Measurements from ENCODE around the gene TBXAS1.

Gene TBXAS1

DNA sequence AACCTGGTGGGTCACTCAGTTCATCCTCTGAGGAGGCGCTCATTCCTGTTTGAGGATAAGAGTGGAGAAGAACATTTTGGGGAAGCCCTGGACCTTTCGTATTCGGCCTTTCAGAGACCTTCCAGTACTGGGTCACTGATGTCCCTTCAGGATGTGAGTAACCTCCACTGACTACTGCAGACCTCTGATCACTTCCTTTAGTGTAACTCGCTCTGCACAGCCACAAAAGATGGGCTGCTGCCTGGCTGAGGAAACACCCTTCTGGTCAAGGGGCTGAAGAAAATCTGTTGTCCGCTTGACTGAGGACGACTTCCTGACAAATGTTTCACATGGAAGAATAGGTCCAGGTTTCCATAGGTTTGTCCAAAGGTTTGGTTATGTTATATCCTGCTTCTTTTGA is 15.9 kb upstream of the TBXAS1 start:
- TF ChIP-seq, protein P1, sequence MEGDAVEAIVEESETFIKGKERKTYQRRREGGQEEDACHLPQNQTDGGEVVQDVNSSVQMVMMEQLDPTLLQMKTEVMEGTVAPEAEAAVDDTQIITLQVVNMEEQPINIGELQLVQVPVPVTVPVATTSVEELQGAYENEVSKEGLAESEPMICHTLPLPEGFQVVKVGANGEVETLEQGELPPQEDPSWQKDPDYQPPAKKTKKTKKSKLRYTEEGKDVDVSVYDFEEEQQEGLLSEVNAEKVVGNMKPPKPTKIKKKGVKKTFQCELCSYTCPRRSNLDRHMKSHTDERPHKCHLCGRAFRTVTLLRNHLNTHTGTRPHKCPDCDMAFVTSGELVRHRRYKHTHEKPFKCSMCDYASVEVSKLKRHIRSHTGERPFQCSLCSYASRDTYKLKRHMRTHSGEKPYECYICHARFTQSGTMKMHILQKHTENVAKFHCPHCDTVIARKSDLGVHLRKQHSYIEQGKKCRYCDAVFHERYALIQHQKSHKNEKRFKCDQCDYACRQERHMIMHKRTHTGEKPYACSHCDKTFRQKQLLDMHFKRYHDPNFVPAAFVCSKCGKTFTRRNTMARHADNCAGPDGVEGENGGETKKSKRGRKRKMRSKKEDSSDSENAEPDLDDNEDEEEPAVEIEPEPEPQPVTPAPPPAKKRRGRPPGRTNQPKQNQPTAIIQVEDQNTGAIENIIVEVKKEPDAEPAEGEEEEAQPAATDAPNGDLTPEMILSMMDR (IDR thresholded peaks at IDR 0.05; ENCODE audit: low read depth, low read length), result no peak
- no peak for DNase-seq (ENCODE audit: extremely low read depth, low read depth)

DNA sequence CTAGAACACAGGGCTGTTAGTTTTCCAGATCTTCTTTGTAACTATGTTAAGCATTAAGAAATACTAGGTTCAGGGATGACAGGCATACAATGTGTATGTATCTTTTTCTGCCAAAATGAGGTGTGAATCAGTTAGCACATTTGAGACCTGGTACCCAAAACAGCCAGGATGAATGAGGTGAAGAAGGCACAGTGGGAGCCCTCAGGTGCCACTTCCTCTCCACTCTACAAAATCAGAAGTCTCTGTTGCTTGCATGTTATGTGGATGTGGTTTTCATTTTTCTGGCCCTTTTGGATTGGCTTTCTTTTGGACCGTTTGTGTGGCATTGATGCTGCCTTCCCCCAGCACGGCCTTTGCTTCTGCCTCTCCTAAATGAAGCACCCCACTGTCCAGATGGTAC is 15.4 kb upstream of the TBXAS1 start:
- TF ChIP-seq, protein P1 (IDR thresholded peaks at IDR 0.05; ENCODE audit: low read depth, low read length), result no peak
- DNase-seq (ENCODE audit: extremely low read depth, low read depth), result no peak

DNA sequence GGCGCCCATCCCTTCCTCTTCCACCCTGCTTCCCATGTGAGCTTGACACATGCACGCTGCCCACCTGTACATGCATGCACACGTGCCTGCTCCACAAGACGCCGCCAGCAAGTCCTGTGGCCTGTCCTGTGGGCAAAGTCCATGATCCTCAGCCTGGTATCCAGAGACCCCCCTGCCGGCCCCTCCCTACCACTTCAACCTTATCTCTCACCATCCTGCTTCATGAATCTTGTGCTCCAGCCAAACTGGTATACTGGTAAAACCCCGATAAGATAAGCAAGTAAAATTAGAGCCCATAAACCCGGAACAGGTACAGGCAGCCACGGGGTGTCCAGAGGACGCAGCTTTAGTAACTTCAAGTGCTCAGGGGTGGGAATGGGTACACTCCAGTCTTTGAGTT is 11.8 kb upstream of the TBXAS1 start:
- TF ChIP-seq, protein P1 (IDR thresholded peaks at IDR 0.05; ENCODE audit: low read depth, low read length), result no peak
- no peak for DNase-seq (ENCODE audit: extremely low read depth, low read depth)

DNA sequence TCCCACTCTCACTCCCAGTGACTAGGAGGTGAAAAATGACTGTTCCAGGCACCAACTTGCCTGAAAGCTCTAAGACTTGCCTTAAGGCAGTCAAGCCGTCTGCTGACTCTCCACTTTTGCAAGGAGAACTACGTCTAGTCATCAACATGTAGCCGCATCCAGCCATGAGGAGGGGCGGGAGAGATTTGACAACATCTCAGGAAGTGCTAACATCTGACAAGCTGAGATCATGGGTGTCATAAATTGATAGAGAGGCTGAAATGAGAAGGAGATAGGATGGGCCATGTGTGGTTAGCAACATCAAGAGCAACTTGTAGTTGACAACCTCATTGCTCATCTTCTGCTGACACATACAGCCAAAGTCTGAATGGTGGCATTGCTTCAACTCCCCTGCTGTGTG is 9.0 kb upstream of the TBXAS1 start:
- DNase-seq (ENCODE audit: extremely low read depth, low read depth), result no peak
- TF ChIP-seq, protein P1 (IDR thresholded peaks at IDR 0.05; ENCODE audit: low read depth, low read length), result no peak

DNA sequence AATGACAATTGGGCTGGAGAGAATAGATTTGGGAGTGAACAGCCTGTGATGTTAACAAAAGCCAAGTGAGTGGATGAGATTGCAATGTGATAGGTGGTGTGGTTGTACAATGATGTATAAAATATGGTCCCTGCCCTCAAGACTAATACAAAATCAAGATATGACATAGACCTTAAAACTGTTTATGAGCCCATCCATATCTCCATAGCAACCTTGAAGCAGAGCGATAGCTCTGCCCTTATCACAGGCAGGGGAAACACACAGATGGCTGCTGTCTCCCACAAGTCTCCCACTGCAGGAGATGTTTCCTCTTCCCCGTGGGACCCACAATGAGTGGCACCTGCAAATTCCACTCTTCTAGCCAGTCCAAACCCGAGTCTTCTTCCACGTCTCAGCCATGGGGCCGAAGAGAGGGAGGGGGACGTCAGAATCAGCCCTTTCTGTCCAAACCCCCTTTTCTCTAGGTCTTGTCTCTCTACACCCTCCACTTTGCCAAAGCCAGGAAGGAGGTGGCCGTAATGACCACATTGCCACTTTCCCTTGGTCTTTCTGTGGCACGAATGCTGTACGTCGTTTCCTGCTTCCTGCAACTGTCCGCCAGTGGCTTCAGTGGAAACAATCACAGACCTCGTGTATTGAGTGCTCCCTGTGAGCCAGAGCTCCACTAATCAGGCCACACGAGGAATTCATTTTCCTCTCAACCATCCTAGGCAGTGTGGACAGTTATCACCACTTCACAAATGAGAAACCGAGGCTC is 7.5 kb upstream of the TBXAS1 start:
- DNase-seq (ENCODE audit: extremely low read depth, low read depth), result no peak
- TF ChIP-seq, protein P1 (IDR thresholded peaks at IDR 0.05; ENCODE audit: low read depth, low read length), result no peak

DNA sequence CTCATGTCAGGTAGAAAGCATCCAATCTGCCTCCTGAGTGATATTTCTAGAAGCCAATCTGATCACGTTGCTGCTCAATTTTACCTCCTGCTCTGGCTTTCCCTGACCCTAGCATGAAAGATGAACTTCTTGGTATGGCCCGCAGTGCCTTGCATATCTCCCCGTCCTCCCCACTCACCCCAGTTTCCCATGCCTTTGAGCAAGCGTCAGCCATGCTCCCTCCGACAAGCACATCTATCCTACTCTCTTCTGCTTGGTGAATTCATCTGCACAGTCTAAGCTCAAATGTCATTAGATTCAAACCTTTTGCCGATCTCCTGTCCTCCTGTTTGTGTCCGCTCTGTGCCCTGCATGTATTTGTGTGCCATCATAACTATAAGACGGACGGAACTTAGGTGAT is 6.2 kb upstream of the TBXAS1 start:
- TF ChIP-seq, protein P1 (IDR thresholded peaks at IDR 0.05; ENCODE audit: low read depth, low read length), result no peak
- no peak for DNase-seq (ENCODE audit: extremely low read depth, low read depth)

DNA sequence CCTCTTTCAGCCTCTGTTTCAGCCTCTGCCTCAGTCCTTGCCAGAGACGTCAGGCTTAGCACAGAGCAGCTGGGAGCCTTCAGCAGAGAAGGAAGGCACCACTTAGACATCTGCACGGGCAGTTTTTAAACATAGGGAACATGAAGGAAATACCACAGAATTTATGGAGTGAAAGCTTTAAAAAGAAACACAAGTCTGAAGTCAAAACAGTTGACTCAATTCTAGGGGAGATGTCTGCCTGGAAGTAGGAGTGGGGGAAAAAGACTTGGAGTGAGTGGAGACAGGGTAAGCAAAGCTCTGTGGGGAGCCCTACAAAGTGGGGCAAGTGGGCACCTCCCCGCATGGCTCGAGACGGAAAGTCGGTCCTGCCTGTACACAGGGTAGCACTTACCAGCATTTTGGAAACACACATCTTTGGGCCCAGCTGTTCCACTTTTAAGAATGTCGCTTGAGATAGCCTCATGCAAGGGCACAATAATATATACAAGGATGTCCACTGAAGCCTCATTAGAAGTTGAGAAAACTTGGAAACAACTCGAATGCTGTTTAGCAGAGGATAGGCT is 5.0 kb upstream of the TBXAS1 start:
- TF ChIP-seq, protein P1 (IDR thresholded peaks at IDR 0.05; ENCODE audit: low read depth, low read length), result no peak
- DNase-seq (ENCODE audit: extremely low read depth, low read depth), result no peak
